ENCODE data around the gene ZBED5.

ZBED5 gene

GRCh38 chr11:10857709-10858438 lies at the start of gene ZBED5:
ZBED5 (minus strand) TSS chr11:10858053; CDS start chr11:10854945, 3,108 bp downstream.
- Histone ChIP-seq H3K36me3 (peaks cover 25 to 29% (median 27%) of the 10 kb centered on the region in 3 donors), H3K4me1 (peaks cover 0 to 60% (median 31%) of the 10 kb centered on the region in 4 donors), H3K4me3 (peak within 1 kb of the TSS; percentile 63 to 64), H3K27ac (peak within 1 kb of the TSS; percentile 91 to 94), H3K9me3 (no peaks in the 10 kb centered on the region), H3K27me3 (no peaks in the 10 kb centered on the region)
- peak; percentile 8 to 24 for TF ChIP-seq CTCF (IDR thresholded peaks at IDR 0.05)
- intact Hi-C loops (cut with DNase I; ENCODE audit: low total_unique reads): loop anchor here (5.0 kb wide), 2 partner anchors 51 to 74 kb away; partner anchors contain the start of gene EIF4G2
- DNase-seq: peak; percentile 98 to 99

GRCh38 chr11:10906521-10906920 lies 48.7 kb upstream of the ZBED5 start:
- TF ChIP-seq CTCF (IDR thresholded peaks at IDR 0.05): no peak
- H3K36me3 ChIP-seq: no peaks in the 10 kb centered on the region
- H3K27ac ChIP-seq: no peak overlapping the region
- no peak overlapping the region for H3K4me3 ChIP-seq
- DNase-seq: no peak
- H3K4me1 ChIP-seq: peaks cover 0 to 19% (median 2%) of the 10 kb centered on the region in 4 donors
- no peaks in the 10 kb centered on the region for H3K27me3 ChIP-seq
- no peaks in the 10 kb centered on the region for H3K9me3 ChIP-seq
- intact Hi-C loops (cut with DNase I; ENCODE audit: low total_unique reads): no loop called here

DNA sequence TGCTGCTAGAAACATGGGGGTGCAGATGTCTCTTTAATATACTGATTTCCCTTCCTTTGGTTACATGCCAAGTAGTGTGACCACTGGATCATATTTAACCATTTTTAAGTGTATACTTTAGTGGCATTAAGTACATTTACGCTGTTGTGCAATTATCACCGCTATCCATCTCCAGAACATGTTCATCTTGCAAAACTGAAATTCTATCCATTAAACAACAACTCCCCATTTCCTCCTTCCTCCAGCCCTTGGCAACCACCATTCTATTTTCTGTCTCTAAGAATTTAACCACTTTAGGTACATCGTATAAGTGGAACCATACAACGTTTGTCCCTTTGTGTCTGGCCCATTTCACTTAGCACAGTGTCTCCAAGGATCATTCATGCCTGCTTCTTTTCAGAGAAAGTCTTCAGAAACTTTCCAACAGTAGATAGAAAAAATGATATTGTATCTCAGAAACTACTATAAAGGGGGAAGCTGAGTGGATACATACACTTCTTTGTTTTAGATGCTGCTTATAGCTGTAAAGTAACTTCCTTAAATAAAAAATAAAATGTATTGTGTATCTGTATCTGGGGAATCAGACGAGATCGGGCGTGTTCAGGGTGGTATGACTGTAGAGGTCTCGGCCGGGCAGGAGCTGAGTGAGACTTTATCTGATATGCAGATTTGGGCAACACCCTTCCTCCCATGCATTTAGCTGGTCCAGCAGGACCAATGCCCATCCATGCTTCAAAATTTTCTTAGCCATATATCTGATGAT lies 44.6 kb upstream of the ZBED5 start:
- no peak for TF ChIP-seq CTCF (IDR thresholded peaks at IDR 0.05)
- no peak for DNase-seq
- no peaks in the 10 kb centered on the region for H3K9me3 ChIP-seq
- H3K4me3 ChIP-seq: no peak overlapping the region
- H3K27ac ChIP-seq: peak overlapping the region; percentile 92 to 93
- H3K36me3 ChIP-seq: no peaks in the 10 kb centered on the region
- intact Hi-C loops (cut with DNase I; ENCODE audit: low total_unique reads): no loop called here
- H3K4me1 ChIP-seq: peaks cover 0 to 47% (median 23%) of the 10 kb centered on the region in 4 donors
- no peaks in the 10 kb centered on the region for H3K27me3 ChIP-seq

DNA sequence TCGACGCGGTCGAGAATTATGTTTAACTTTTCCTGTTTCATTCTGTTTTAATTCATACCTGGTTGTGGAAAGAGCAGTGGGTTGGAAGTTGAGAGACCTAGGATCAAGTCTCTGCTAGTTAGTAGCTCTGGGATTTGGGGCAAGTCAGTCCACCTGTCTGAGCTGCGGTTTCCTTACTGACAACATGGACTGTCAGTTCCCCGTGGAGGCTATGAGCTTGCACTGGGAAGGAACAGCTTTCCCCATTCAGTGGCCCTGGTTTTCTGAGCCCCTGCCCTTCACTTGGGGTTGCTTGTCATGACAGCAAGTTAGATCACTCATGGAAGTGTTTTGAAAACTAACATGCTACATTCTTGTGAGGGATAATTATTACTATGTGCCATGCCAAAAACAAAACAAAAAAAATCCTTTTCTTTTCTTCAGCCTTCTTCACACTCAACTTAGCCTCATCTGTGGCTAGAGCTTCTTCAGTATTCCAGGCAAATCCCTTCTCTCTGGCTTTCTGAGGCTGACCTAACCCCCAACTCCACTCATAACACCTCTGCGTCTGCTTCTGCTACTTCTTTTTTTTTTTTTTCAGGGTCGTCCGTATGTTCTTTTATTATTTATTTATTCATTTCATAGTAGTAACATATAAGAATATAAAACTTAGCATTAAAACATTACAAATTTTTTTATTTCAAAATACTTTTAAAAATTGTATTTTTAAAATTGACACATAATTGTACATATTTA lies 43.0 kb upstream of the ZBED5 start:
- Histone ChIP-seq H3K36me3 (no peaks in the 10 kb centered on the region), H3K4me3 (no peak overlapping the region), H3K27me3 (no peaks in the 10 kb centered on the region), H3K27ac (peak overlapping the region; percentile 92 to 93), H3K9me3 (no peaks in the 10 kb centered on the region), H3K4me1 (peaks cover 0 to 39% (median 23%) of the 10 kb centered on the region in 4 donors)
- TF ChIP-seq CTCF (IDR thresholded peaks at IDR 0.05): no peak
- intact Hi-C loops (cut with DNase I; ENCODE audit: low total_unique reads): no loop called here
- no peak for DNase-seq

DNA sequence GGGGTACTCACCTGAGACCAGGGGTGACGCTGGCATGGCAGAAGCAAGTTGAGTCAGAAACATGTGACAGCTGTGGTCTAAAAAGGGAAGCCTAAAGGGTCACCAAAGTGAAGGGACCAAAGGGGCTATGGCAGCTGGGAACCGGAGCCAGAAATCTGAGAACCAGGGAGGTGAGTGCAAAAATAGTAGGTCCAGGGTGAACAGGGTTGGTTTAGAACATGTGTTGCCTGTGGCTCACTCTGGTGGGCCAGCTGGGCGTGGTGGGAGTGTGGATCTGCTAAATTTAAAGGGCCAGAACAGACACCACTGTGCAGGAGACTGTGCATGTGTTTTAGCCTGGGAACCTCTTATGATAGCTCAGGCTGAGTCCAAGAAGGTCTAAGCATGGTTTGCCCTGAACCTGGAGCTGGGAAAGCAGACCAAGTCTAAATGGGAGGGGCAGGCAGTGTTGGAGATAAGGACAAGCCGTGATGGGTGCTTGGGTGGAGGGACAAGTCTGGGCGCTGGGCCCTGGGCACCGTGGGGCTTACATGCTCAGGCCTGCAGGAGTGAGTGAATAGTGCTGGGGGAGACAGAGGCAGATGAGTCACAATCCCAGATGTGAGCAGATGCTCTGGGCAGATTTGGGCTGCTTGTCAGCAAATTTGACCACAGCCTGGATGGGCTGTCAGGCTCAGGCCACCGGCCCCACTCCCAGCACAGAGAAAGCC lies 41.4 kb upstream of the ZBED5 start:
- intact Hi-C loops (cut with DNase I; ENCODE audit: low total_unique reads): loop anchor here (5.0 kb wide), 1 partner anchor 37 kb away; no protein-coding TSS in a partner anchor
- peak overlapping the region in 1 of 2 donors; percentile 27 for H3K4me3 ChIP-seq
- no peaks in the 10 kb centered on the region for H3K9me3 ChIP-seq
- DNase-seq: peak; percentile 31 to 75
- TF ChIP-seq CTCF (IDR thresholded peaks at IDR 0.05): no peak
- peaks cover 0 to 44% (median 23%) of the 10 kb centered on the region in 4 donors for H3K4me1 ChIP-seq
- H3K27me3 ChIP-seq: no peaks in the 10 kb centered on the region
- no peaks in the 10 kb centered on the region for H3K36me3 ChIP-seq
- H3K27ac ChIP-seq: peak overlapping the region; percentile 92 to 93

Measured in tibial artery (tissue), 4 donors.